HUDEP-2 (cell line): ENCODE data around the gene ABCC12.
A peak's percentile ranks its signal among the peaks of the same experiment; 100 is the strongest.
"Not testable (repeated sequence)": the region's sequence is repeated elsewhere in the genome, so short reads cannot be mapped to it uniquely, and the experiment has no call there.

Source experiments
- DNase-seq, 76 experiments: peaks; one replicate each; lab custom pipeline; 2025; ENCODE audit not compliant: unreplicated experiment in 76 of 76; lab: John Stamatoyannopoulos, UW

ABCC12 gene

GRCh38 chr16:48166617-48167016, 10.8 kb upstream of the ABCC12 start:
- DNase-seq = not testable (repeated sequence)

GRCh38 chr16:48165961-48166578, 10.3 kb upstream of the ABCC12 start:
- DNase-seq = no peak

GRCh38 chr16:48164907-48165715, 9.3 kb upstream of the ABCC12 start:
- DNase-seq = peak in 53 of 76 experiments; percentile 3 to 72 (median 28)

GRCh38 chr16:48162839-48163410, 7.1 kb upstream of the ABCC12 start:
- DNase-seq = no peak

- DNase-seq = no peak
Observed at GRCh38 chr16:48161906-48162305, 6.1 kb upstream of the ABCC12 start.

GRCh38 chr16:48160575-48160974, 4.8 kb upstream of the ABCC12 start:
- DNase-seq = no peak

- peak in 1 of 76 experiments; percentile 14 for DNase-seq
Observed at GRCh38 chr16:48158296-48158695, 2.5 kb upstream of the ABCC12 start.

- no peak for DNase-seq
Observed at GRCh38 chr16:48157794-48158193, 2.0 kb upstream of the ABCC12 start.

- no peak for DNase-seq
Observed at GRCh38 chr16:48157302-48157701, 1.5 kb upstream of the ABCC12 start.

GRCh38 chr16:48156790-48157209, 1.0 kb upstream of the ABCC12 start:
- peak in 66 of 76 experiments; percentile 9 to 78 (median 45) for DNase-seq

- DNase-seq = no peak
Observed at GRCh38 chr16:48153774-48154173, 2.0 kb downstream of the ABCC12 start.

GRCh38 chr16:48152226-48152625, 3.6 kb downstream of the ABCC12 start:
- DNase-seq = no peak

GRCh38 chr16:48150707-48151106, 5.1 kb downstream of the ABCC12 start:
- no peak for DNase-seq

- DNase-seq = no peak
Observed at GRCh38 chr16:48146710-48147109, 9.1 kb downstream of the ABCC12 start.

GRCh38 chr16:48146131-48146530, 9.7 kb downstream of the ABCC12 start:
- no peak for DNase-seq

- no peak for DNase-seq
Observed at GRCh38 chr16:48143812-48144368, 11.9 kb downstream of the ABCC12 start.

- no peak for DNase-seq
Observed at GRCh38 chr16:48140821-48141220, 15.0 kb downstream of the ABCC12 start.

- no peak for DNase-seq
Observed at GRCh38 chr16:48139517-48139916, 16.3 kb downstream of the ABCC12 start.

- no peak for DNase-seq
Observed at GRCh38 chr16:48138543-48138942, 17.2 kb downstream of the ABCC12 start.

GRCh38 chr16:48137822-48138221, 18.0 kb downstream of the ABCC12 start:
- no peak for DNase-seq

GRCh38 chr16:48136547-48137360, 19.0 kb downstream of the ABCC12 start:
- no peak for DNase-seq
